ENCODE measurements around the gene ADAD1. TPM values are rescaled to one million over a fixed set of nuclear protein-coding genes. Genes with fewer than 3 reads are reported as not detected.
"Not testable (repeated sequence)": the region's sequence is repeated elsewhere in the genome, so short reads cannot be mapped to it uniquely, and the experiment has no call there.

The ADAD1 gene
- not detected for total RNA-seq

- DNase-seq: no peak
- Mint-ChIP-seq H3K4me1 (no peaks in the 10 kb centered on the region), H3K27ac (no peak within 1 kb of the TSS), H3K27me3 (peaks cover 6% of the 10 kb centered on the region), H3K36me3 (no peaks in the 10 kb centered on the region), H3K9me3 (peaks cover 4% of the 10 kb centered on the region), H3K4me3 (no peak within 1 kb of the TSS)
- no peak for ATAC-seq (ENCODE audit: low read depth)
- POLR2A ChIA-PET: no interaction called here
Measured at GRCh38 chr4:122378711-122379110, at the start of gene ADAD1. Gene ADAD1, plus strand, starts transcription at chr4:122379011. Its CDS starts 1,059 bp downstream, at chr4:122380070.

- Mint-ChIP-seq H3K27ac (no peak overlapping the region), H3K27me3 (no peaks in the 10 kb centered on the region), H3K9me3 (peaks cover under 1% of the 10 kb centered on the region), H3K4me1 (peaks cover 8% of the 10 kb centered on the region), H3K36me3 (peaks cover 29% of the 10 kb centered on the region), H3K4me3 (no peak overlapping the region)
- DNase-seq (no peak), ATAC-seq (ENCODE audit: low read depth) (no peak)
- POLR2A ChIA-PET: no interaction called here
Measured at GRCh38 chr4:122329876-122330565, 48.8 kb upstream of the ADAD1 start.

GRCh38 chr4:122331195-122331594, 47.6 kb upstream of the ADAD1 start:
- no peak for DNase-seq
- peaks cover 34% of the 10 kb centered on the region for H3K36me3 Mint-ChIP-seq
- no peaks in the 10 kb centered on the region for H3K27me3 Mint-ChIP-seq
- no peak overlapping the region for H3K27ac Mint-ChIP-seq
- peaks cover 3% of the 10 kb centered on the region for H3K9me3 Mint-ChIP-seq
- ATAC-seq (ENCODE audit: low read depth): no peak
- peaks cover 10% of the 10 kb centered on the region for H3K4me1 Mint-ChIP-seq
- no peak overlapping the region for H3K4me3 Mint-ChIP-seq
- POLR2A ChIA-PET: no interaction called here

- POLR2A ChIA-PET: no interaction called here
- peaks cover 34% of the 10 kb centered on the region for H3K36me3 Mint-ChIP-seq
- H3K4me3 Mint-ChIP-seq: no peak overlapping the region
- H3K4me1 Mint-ChIP-seq: peaks cover 7% of the 10 kb centered on the region
- peaks cover 3% of the 10 kb centered on the region for H3K9me3 Mint-ChIP-seq
- no peak overlapping the region for H3K27ac Mint-ChIP-seq
- no peaks in the 10 kb centered on the region for H3K27me3 Mint-ChIP-seq
- DNase-seq: no peak
- peak; percentile 45 for ATAC-seq (ENCODE audit: low read depth)
Measured at GRCh38 chr4:122334828-122335227, 44.0 kb upstream of the ADAD1 start.

- H3K27ac Mint-ChIP-seq: no peak overlapping the region
- H3K27me3 Mint-ChIP-seq: no peaks in the 10 kb centered on the region
- no peak overlapping the region for H3K4me3 Mint-ChIP-seq
- no peak for ATAC-seq (ENCODE audit: low read depth)
- no peaks in the 10 kb centered on the region for H3K4me1 Mint-ChIP-seq
- H3K9me3 Mint-ChIP-seq: no peaks in the 10 kb centered on the region
- peaks cover 24% of the 10 kb centered on the region for H3K36me3 Mint-ChIP-seq
- DNase-seq: no peak
- POLR2A ChIA-PET: no interaction called here
Measured at GRCh38 chr4:122341886-122342285, 36.9 kb upstream of the ADAD1 start.

- POLR2A ChIA-PET: no interaction called here
Measured at GRCh38 chr4:122346036-122346435, 32.8 kb upstream of the ADAD1 start.

GRCh38 chr4:122346503-122346902, 32.3 kb upstream of the ADAD1 start:
- POLR2A ChIA-PET: no interaction called here
- Mint-ChIP-seq H3K4me3 (no peak overlapping the region), H3K9me3 (no peaks in the 10 kb centered on the region), H3K27ac (no peak overlapping the region), H3K4me1 (no peaks in the 10 kb centered on the region), H3K36me3 (peaks cover 45% of the 10 kb centered on the region), H3K27me3 (no peaks in the 10 kb centered on the region)
- DNase-seq (no peak), ATAC-seq (ENCODE audit: low read depth) (no peak)

More at GRCh38 chr4:122346036-122346435, 32.8 kb upstream of the ADAD1 start:
- H3K27ac Mint-ChIP-seq: no peak overlapping the region
- H3K27me3 Mint-ChIP-seq: no peaks in the 10 kb centered on the region
- DNase-seq (no peak), ATAC-seq (ENCODE audit: low read depth) (no peak)
- H3K4me1 Mint-ChIP-seq: no peaks in the 10 kb centered on the region
- no peaks in the 10 kb centered on the region for H3K9me3 Mint-ChIP-seq
- peaks cover 42% of the 10 kb centered on the region for H3K36me3 Mint-ChIP-seq
- no peak overlapping the region for H3K4me3 Mint-ChIP-seq

- DNase-seq (no peak), ATAC-seq (ENCODE audit: low read depth) (no peak)
- Mint-ChIP-seq H3K4me1 (peaks cover 2% of the 10 kb centered on the region), H3K36me3 (peaks cover 36% of the 10 kb centered on the region), H3K27me3 (no peaks in the 10 kb centered on the region), H3K4me3 (no peak overlapping the region), H3K9me3 (no peaks in the 10 kb centered on the region), H3K27ac (no peak overlapping the region)
- POLR2A ChIA-PET: no interaction called here
Measured at GRCh38 chr4:122356317-122356808, 22.4 kb upstream of the ADAD1 start.

- DNase-seq (no peak), ATAC-seq (ENCODE audit: low read depth) (no peak)
- POLR2A ChIA-PET: no interaction called here
- H3K9me3 Mint-ChIP-seq: no peaks in the 10 kb centered on the region
- H3K4me3 Mint-ChIP-seq: no peak overlapping the region
- H3K36me3 Mint-ChIP-seq: peaks cover 22% of the 10 kb centered on the region
- H3K27me3 Mint-ChIP-seq: no peaks in the 10 kb centered on the region
- H3K27ac Mint-ChIP-seq: no peak overlapping the region
- peaks cover 2% of the 10 kb centered on the region for H3K4me1 Mint-ChIP-seq
Measured at GRCh38 chr4:122360754-122361153, 18.1 kb upstream of the ADAD1 start.

- H3K9me3 Mint-ChIP-seq: peaks cover 6% of the 10 kb centered on the region
- H3K27ac Mint-ChIP-seq: no peak overlapping the region
- no peak for DNase-seq
- ATAC-seq (ENCODE audit: low read depth): no peak
- peaks cover 2% of the 10 kb centered on the region for H3K4me1 Mint-ChIP-seq
- no peak overlapping the region for H3K4me3 Mint-ChIP-seq
- H3K36me3 Mint-ChIP-seq: peaks cover 13% of the 10 kb centered on the region
- H3K27me3 Mint-ChIP-seq: peaks cover 3% of the 10 kb centered on the region
- POLR2A ChIA-PET: interaction anchor here (0.7 kb wide), 1 partner anchor 15 kb away, joined by 4 read pairs; no protein-coding TSS in a partner anchor
Measured at GRCh38 chr4:122364700-122365404, 14.0 kb upstream of the ADAD1 start.

GRCh38 chr4:122368786-122369185, 10.0 kb upstream of the ADAD1 start:
- H3K27me3 Mint-ChIP-seq; H3K27ac Mint-ChIP-seq; H3K4me3 Mint-ChIP-seq; ATAC-seq (ENCODE audit: low read depth); DNase-seq; H3K36me3 Mint-ChIP-seq; H3K9me3 Mint-ChIP-seq; H3K4me1 Mint-ChIP-seq; POLR2A ChIA-PET: not testable (repeated sequence)

GRCh38 chr4:122377352-122377751, 1.5 kb upstream of the ADAD1 start:
- no peak for ATAC-seq (ENCODE audit: low read depth)

GRCh38 chr4:122379239-122379638, 428 bp downstream of the ADAD1 start:
- no peak overlapping the region for H3K4me3 Mint-ChIP-seq
- no peak for DNase-seq
- ATAC-seq (ENCODE audit: low read depth): no peak
- H3K27me3 Mint-ChIP-seq: peaks cover 6% of the 10 kb centered on the region
- peaks cover 4% of the 10 kb centered on the region for H3K9me3 Mint-ChIP-seq
- H3K4me1 Mint-ChIP-seq: no peaks in the 10 kb centered on the region
- POLR2A ChIA-PET: no interaction called here
- H3K27ac Mint-ChIP-seq: no peak overlapping the region
- H3K36me3 Mint-ChIP-seq: no peaks in the 10 kb centered on the region

More at GRCh38 chr4:122377352-122377751, 1.5 kb upstream of the ADAD1 start:
- POLR2A ChIA-PET: no interaction called here
- no peak overlapping the region for H3K27ac Mint-ChIP-seq
- no peaks in the 10 kb centered on the region for H3K36me3 Mint-ChIP-seq
- H3K4me1 Mint-ChIP-seq: no peaks in the 10 kb centered on the region
- H3K4me3 Mint-ChIP-seq: no peak overlapping the region
- peaks cover 4% of the 10 kb centered on the region for H3K9me3 Mint-ChIP-seq
- H3K27me3 Mint-ChIP-seq: peaks cover 6% of the 10 kb centered on the region
- DNase-seq: no peak

- H3K4me1 Mint-ChIP-seq: no peaks in the 10 kb centered on the region
- peaks cover 6% of the 10 kb centered on the region for H3K9me3 Mint-ChIP-seq
- no peak overlapping the region for H3K27ac Mint-ChIP-seq
- H3K27me3 Mint-ChIP-seq: no peaks in the 10 kb centered on the region
- DNase-seq (no peak), ATAC-seq (ENCODE audit: low read depth) (no peak)
- H3K4me3 Mint-ChIP-seq: no peak overlapping the region
- POLR2A ChIA-PET: no interaction called here
- no peaks in the 10 kb centered on the region for H3K36me3 Mint-ChIP-seq
Measured at GRCh38 chr4:122383341-122383740, 4.5 kb downstream of the ADAD1 start.

All from activated naive CD8-positive, alpha-beta T cell treated with anti-CD3 and anti-CD28 coated beads, Interleukin-2, amount 10 ng/mL, durations not matched to agents 7 days and 5 days (primary cell).